HCT116 (cell line): ENCODE data around the gene AMBP. TPM values are rescaled to one million over a fixed set of nuclear protein-coding genes. Genes with fewer than 3 reads are reported as not detected.

ENCODE experiments used
- ATAC-seq: fragments of 200-7000 bp; cut with Tn5 transposase; 2 replicates; pipeline ENCODE4 v1.9.1; 2020; ENCODE audit warnings: mild to moderate bottlenecking, moderate library complexity
- BruUV-seq: library from RNA; stranded (reverse); fragments of 400-500 nt; replicated peaks from 2 replicates; lab custom pipeline; 2021; lab: Mats Ljungman, UMichigan
- CTCF ChIA-PET: fragments of 300-600 bp; sonication (Branson Sonifier 250); formaldehyde crosslinking; loops from one replicate; lab custom pipeline; 2021; ENCODE audit warnings: antibody characterized with exemption; lab: Charles Lee
- POLR2A ChIA-PET: fragments of 300-600, 350-600 bp; sonication (Branson Sonifier 250); formaldehyde crosslinking; loops from one replicate; lab custom pipeline; 2021; ENCODE audit warnings: antibody characterized with exemption; lab: Charles Lee
- RAD21 ChIA-PET, 2 experiments: fragments of 300-600 bp; sonication (Branson Sonifier 250); formaldehyde crosslinking; loops; one replicate each; lab custom pipeline; 2023; ENCODE audit warnings: low total read pairs in 2 of 2; ENCODE audit not compliant: uncharacterized antibody in 2 of 2, unreplicated experiment in 2 of 2, low non-redundant PET in 1 of 2; lab: Charles Lee
- DNase-seq: peaks from one replicate; pipeline ENCODE4 v3.0.0-alpha.2; 2010; ENCODE audit warnings: low read depth, low spot score
- H2AFZ ChIP-seq: fragments of 200-600 bp; shearing (Covaris generic), sonication (generic); 2 replicates; pipeline ENCODE4 v1.6.1; 2017; ENCODE audit warnings: low read depth, mixed run types, mixed read lengths, antibody characterized with exemption, low read length; ENCODE audit not compliant: poor library complexity, severe bottlenecking
- H3K27ac ChIP-seq: 2 replicates; pipeline ENCODE4 v1.5.1; 2012; ENCODE audit warnings: low read depth, low read length
- H3K27me3 ChIP-seq: fragments of 200-600 bp; sonication (generic); 2 replicates; pipeline ENCODE4 v1.6.1; 2016; ENCODE audit warnings: mixed run types, low read length, mixed read lengths; ENCODE audit not compliant: insufficient read depth
- H3K36me3 ChIP-seq, 2 experiments: fragments of 200-500 bp in 1 of 2; fragments of 200-600 bp in 1 of 2; sonication (Bioruptor generic) in 1 of 2; sonication (generic) in 1 of 2; 2 replicates each; pipeline versions ENCODE4 v1.5.1 to v1.6.1; 2014 to 2016; ENCODE audit warnings: low read length in 2 of 2, inconsistent platforms in 1 of 2, mixed read lengths in 1 of 2, mixed run types in 1 of 2; ENCODE audit not compliant: insufficient read depth in 2 of 2, control insufficient read depth in 1 of 2
- H3K4me1 ChIP-seq, 2 experiments: fragments of 200-600 bp in 1 of 2; sonication (generic) in 1 of 2; 2 replicates each; pipeline versions ENCODE4 v1.5.1 to v1.6.1; 2012 to 2017; ENCODE audit warnings: low read length in 2 of 2, inconsistent platforms in 1 of 2, mild to moderate bottlenecking in 1 of 2, mixed read lengths in 1 of 2, mixed run types in 1 of 2, moderate library complexity in 1 of 2; ENCODE audit not compliant: insufficient read depth in 2 of 2, control insufficient read depth in 1 of 2
- H3K4me2 ChIP-seq: fragments of 200-600 bp; sonication (generic); 2 replicates; pipeline ENCODE4 v1.6.1; 2017; ENCODE audit warnings: mixed run types, low read length, mixed read lengths
- H3K4me3 ChIP-seq, 2 experiments: fragments of 200-600 bp in 1 of 2; sonication (generic) in 1 of 2; replicated peaks in 1 of 2; 2 replicates each; pipeline ENCODE4 v1.5.1; 2011 to 2016; ENCODE audit warnings: low read length in 2 of 2, control low read depth in 1 of 2, low read depth in 1 of 2, mild to moderate bottlenecking in 1 of 2, mixed read lengths in 1 of 2, mixed run types in 1 of 2
- H3K79me2 ChIP-seq: fragments of 200-600 bp; sonication (generic); 2 replicates; pipeline ENCODE4 v1.6.1; 2017; ENCODE audit warnings: mild to moderate bottlenecking, mixed run types, low read length, moderate library complexity, mixed read lengths; ENCODE audit not compliant: insufficient read depth
- H3K9ac ChIP-seq: fragments of 200-600 bp; sonication (generic); 2 replicates; pipeline ENCODE4 v1.6.1; 2016; ENCODE audit warnings: low read length, mixed read lengths
- H3K9me2 ChIP-seq: fragments of 200-600 bp; sonication (generic), shearing (Covaris generic); 2 replicates; pipeline ENCODE4 v1.6.1; 2017; ENCODE audit warnings: mixed run types, mild to moderate bottlenecking, moderate library complexity; ENCODE audit not compliant: insufficient read depth
- H3K9me3 ChIP-seq, 2 experiments: fragments of 200-500 bp in 1 of 2; fragments of 200-600 bp in 1 of 2; sonication (Bioruptor generic) in 1 of 2; sonication (generic) in 1 of 2; 2 replicates each; pipeline ENCODE4 v1.6.1; 2014 to 2017; ENCODE audit warnings: low read length in 2 of 2, mixed read lengths in 2 of 2, inconsistent platforms in 1 of 2, low read depth in 1 of 2, mild to moderate bottlenecking in 1 of 2, mixed run types in 1 of 2, moderate library complexity in 1 of 2; ENCODE audit not compliant: control insufficient read depth in 1 of 2, insufficient read depth in 1 of 2
- H4K20me1 ChIP-seq: fragments of 200-600 bp; sonication (generic), shearing (Covaris generic); 2 replicates; pipeline ENCODE4 v1.6.1; 2017; ENCODE audit warnings: mixed run types, mild to moderate bottlenecking, moderate library complexity; ENCODE audit not compliant: insufficient read depth
- ATF3 ChIP-seq: IDR thresholded peaks from 2 replicates; pipeline ENCODE4 v1.6.1; 2012
- CEBPB ChIP-seq: IDR thresholded peaks from 2 replicates; pipeline ENCODE4 v1.6.1; 2012; ENCODE audit warnings: low read depth
- CTCF ChIP-seq, 3 experiments: fragments of 200-600 bp in 1 of 3; sonication (generic) in 1 of 3; IDR thresholded peaks in 2 of 3; conservative IDR thresholded peaks in 1 of 3; 2 replicates each; pipeline ENCODE4 v1.5.1; 2012 to 2017; ENCODE audit warnings: low read depth in 2 of 3, low read length in 2 of 3, antibody characterized with exemption in 1 of 3, borderline replicate concordance in 1 of 3, control low read depth in 1 of 3, mild to moderate bottlenecking in 1 of 3, mixed read lengths in 1 of 3, mixed run types in 1 of 3, moderate library complexity in 1 of 3; ENCODE audit not compliant: insufficient read depth in 1 of 3
- ELF1 ChIP-seq: IDR thresholded peaks from 2 replicates; pipeline ENCODE4 v1.6.1; 2012; ENCODE audit warnings: low read depth, borderline replicate concordance
- EZH2 ChIP-seq: fragments of 200-600 bp; sonication (generic); IDR thresholded peaks from 2 replicates; pipeline ENCODE4 v1.6.1; 2017; ENCODE audit warnings: antibody characterized with exemption, mixed run types
- EZH2phosphoT487 ChIP-seq: fragments of 200-600 bp; IDR thresholded peaks from 2 replicates; pipeline ENCODE4 v1.6.1; 2018; ENCODE audit warnings: antibody characterized with exemption, borderline replicate concordance
- JUND ChIP-seq: IDR thresholded peaks from 2 replicates; pipeline ENCODE4 v1.6.1; 2012
- POLR2A ChIP-seq: IDR thresholded peaks from 2 replicates; pipeline ENCODE4 v1.7.0; 2011; ENCODE audit warnings: borderline replicate concordance; ENCODE audit not compliant: insufficient read depth, insufficient read length; ENCODE audit errors: extremely low read depth
- POLR2AphosphoS5 ChIP-seq: IDR thresholded peaks from 2 replicates; pipeline ENCODE4 v1.6.1; 2011; ENCODE audit warnings: mild to moderate bottlenecking, low read depth, low read length, moderate library complexity
- REST ChIP-seq: IDR thresholded peaks from 2 replicates; pipeline ENCODE4 v1.6.1; 2012; ENCODE audit warnings: low read depth
- SIN3A ChIP-seq: IDR thresholded peaks from 2 replicates; pipeline ENCODE4 v1.6.1; 2012; ENCODE audit warnings: low read depth
- SP1 ChIP-seq: IDR thresholded peaks from 2 replicates; pipeline ENCODE4 v1.6.1; 2012; ENCODE audit warnings: low read depth
- SRF ChIP-seq: IDR thresholded peaks from 2 replicates; pipeline ENCODE4 v1.6.1; 2012; ENCODE audit warnings: low read depth
- YY1 ChIP-seq: IDR thresholded peaks from 2 replicates; pipeline ENCODE4 v1.6.1; 2011; ENCODE audit warnings: low read length, low read depth, moderate library complexity, mild to moderate bottlenecking; ENCODE audit not compliant: insufficient replicate concordance; ENCODE audit errors: extremely low read depth
- ZFX ChIP-seq: fragments of 450-650 bp; IDR thresholded peaks from 2 replicates; pipeline ENCODE4 v1.6.1; 2017
- ZNF274 ChIP-seq: fragments of 200-500 bp; sonication (Bioruptor generic); IDR thresholded peaks from 2 replicates; pipeline ENCODE4 v1.6.1; 2014; ENCODE audit warnings: mild to moderate bottlenecking, low read depth, low read length, inconsistent platforms
- intact Hi-C: fragments of 100-400 bp; cut with micrococcal nuclease; formaldehyde crosslinking; loops from 2 replicates; pipeline ENCODE4 v1.10.0; 2022
- total RNA-seq: library from RNA; stranded (reverse); gene quantifications from one replicate; pipeline ENCODE4 v1.2.1, GENCODE V29; 2021; ENCODE audit not compliant: unreplicated experiment
- TF ChIP-seq, protein P1 (sequence below): IDR thresholded peaks from 2 replicates; pipeline ENCODE4 v1.6.1; 2011; ENCODE audit warnings: mild to moderate bottlenecking, low read length, moderate library complexity; ENCODE audit not compliant: insufficient replicate concordance; ENCODE audit errors: extremely low read depth
- TF ChIP-seq, protein P2 (sequence below): IDR thresholded peaks from 2 replicates; pipeline ENCODE4 v1.6.1; 2012

The AMBP gene
- total RNA-seq, 1 experiment from 2014 or later, result 1.9 TPM

DNA sequence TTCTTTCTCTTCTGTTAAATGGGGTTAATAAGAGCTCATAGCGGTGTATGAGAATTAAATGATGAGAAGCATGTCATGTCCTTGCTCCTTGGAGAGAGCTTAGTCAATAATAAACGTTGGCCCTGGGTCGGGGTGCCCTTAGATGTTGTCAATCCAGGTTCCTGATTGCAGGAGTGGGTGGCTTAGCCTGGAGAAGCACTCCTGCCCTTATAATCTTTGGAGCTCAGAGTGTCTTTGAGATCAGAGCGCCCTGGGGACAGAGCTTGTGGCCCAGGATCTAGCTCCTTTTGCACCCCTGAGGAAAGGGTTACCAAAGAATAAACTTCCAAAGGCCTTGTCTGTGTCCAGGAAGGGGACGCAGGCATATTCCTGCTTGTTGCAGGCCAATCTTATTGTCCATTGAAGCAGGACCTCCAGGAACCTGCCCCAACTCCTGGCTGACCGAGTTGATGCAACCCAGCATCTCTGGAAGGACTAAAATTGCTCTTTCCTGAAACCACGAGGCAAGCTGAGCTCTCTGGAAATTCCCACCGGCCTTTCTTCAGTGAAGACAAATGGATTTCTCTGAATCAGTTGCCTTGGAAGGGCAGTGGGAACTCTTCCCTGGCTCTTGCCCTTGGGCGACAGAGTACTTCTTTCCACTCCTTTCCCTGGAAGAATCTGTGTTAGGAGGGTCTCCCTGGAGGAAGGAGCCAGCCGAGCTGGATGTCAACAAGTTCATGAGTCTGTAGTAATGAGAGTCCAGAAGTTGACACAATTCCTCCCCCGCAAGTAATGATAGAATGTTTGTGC lies 6.4 kb upstream of the AMBP start:
- TF ChIP-seq ELF1 (no peak), ZNF274 (no peak), ZFX (no peak), EZH2phosphoT487 (no peak), POLR2AphosphoS5 (no peak), YY1 (no peak), JUND (no peak), SP1 (no peak), SIN3A (no peak), POLR2A (no peak), ATF3 (no peak), CTCF (IDR thresholded peaks at IDR 0.05 in 2 of 3, conservative IDR thresholded peaks at IDR 0.05 in 1 of 3; ENCODE audit: borderline replicate concordance in 1 of 3, insufficient read depth in 1 of 3, low read depth in 2 of 3, low read length in 2 of 3) (no peak), SRF (no peak), CEBPB (no peak), REST (no peak), EZH2 (no peak)
- TF ChIP-seq, protein P1, sequence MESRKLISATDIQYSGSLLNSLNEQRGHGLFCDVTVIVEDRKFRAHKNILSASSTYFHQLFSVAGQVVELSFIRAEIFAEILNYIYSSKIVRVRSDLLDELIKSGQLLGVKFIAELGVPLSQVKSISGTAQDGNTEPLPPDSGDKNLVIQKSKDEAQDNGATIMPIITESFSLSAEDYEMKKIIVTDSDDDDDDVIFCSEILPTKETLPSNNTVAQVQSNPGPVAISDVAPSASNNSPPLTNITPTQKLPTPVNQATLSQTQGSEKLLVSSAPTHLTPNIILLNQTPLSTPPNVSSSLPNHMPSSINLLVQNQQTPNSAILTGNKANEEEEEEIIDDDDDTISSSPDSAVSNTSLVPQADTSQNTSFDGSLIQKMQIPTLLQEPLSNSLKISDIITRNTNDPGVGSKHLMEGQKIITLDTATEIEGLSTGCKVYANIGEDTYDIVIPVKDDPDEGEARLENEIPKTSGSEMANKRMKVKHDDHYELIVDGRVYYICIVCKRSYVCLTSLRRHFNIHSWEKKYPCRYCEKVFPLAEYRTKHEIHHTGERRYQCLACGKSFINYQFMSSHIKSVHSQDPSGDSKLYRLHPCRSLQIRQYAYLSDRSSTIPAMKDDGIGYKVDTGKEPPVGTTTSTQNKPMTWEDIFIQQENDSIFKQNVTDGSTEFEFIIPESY, result no peak
- TF ChIP-seq, protein P2, sequence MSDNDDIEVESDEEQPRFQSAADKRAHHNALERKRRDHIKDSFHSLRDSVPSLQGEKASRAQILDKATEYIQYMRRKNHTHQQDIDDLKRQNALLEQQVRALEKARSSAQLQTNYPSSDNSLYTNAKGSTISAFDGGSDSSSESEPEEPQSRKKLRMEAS, result no peak
- Histone ChIP-seq H3K4me1 (no peaks in the 10 kb centered on the region), H3K9me2 (no peaks in the 10 kb centered on the region), H3K4me2 (no peak overlapping the region), H3K9me3 (no peaks in the 10 kb centered on the region), H3K9ac (no peak overlapping the region), H3K27me3 (no peaks in the 10 kb centered on the region), H3K36me3 (no peaks in the 10 kb centered on the region), H4K20me1 (no peaks in the 10 kb centered on the region), H3K79me2 (no peaks in the 10 kb centered on the region), H3K4me3 (no peak overlapping the region), H3K27ac (no peak overlapping the region), H2AFZ (no peak overlapping the region)
- no TSS peak for BruUV-seq
- POLR2A ChIA-PET, result no interaction called here
- intact Hi-C loops, result no loop called here
- no peak for DNase-seq
- ATAC-seq, result no peak
- RAD21 ChIA-PET, result no interaction called here
- CTCF ChIA-PET, result interaction anchor here (0.7 to 3.1 kb wide), 6 partner anchors 11 to 347 kb away, joined by 3 to 20 read pairs (median 4); no protein-coding TSS in a partner anchor
